K562 (cell line): ENCODE results near the gene ITPR1. TPM values are rescaled to one million over a fixed set of nuclear protein-coding genes. Genes with fewer than 3 reads are reported as not detected.

ENCODE experiments used
- HDAC3 ChIP-seq: fragments of 450-650 bp; IDR thresholded peaks from 2 replicates; pipeline ENCODE4 v1.6.1; 2018; ENCODE audit warnings: borderline replicate concordance, mild to moderate bottlenecking, moderate library complexity; ENCODE audit not compliant: partially characterized antibody
- HSF4 ChIP-seq: fragments of 250-450 bp; sonication (Bioruptor Pico); IDR thresholded peaks from 2 replicates; pipeline ENCODE4 v2.1.2; 2022; ENCODE audit warnings: mild to moderate bottlenecking, moderate library complexity, borderline replicate concordance
- TCF7 ChIP-seq: sonication (generic); IDR thresholded peaks from 2 replicates; pipeline ENCODE4 v1.6.1; 2016; ENCODE audit warnings: antibody characterized with exemption, borderline replicate concordance
- XRCC5 ChIP-seq: fragments of 200-400 bp; formaldehyde crosslinking; IDR thresholded peaks from 2 replicates; pipeline ENCODE4 v1.6.1; 2017; ENCODE audit warnings: low read depth, mild to moderate bottlenecking, low read length
- ZSCAN32 ChIP-seq: fragments of 450-650 bp; formaldehyde crosslinking; IDR thresholded peaks from 2 replicates; pipeline ENCODE4 v1.4.0; 2020; ENCODE audit warnings: mild to moderate bottlenecking, moderate library complexity
- polyA plus RNA-seq, 8 experiments: library from polyadenylated mRNA; depleted of rRNA in 4 of 8; stranded (reverse) in 5 of 8; unstranded in 3 of 8; fragments of >200 nt; fragmentation: Nextera tagmentation in 2 of 8; fragmentation: Illumina TruSeq in 1 of 8; extraction: Ambion mirVana in 2 of 8; extraction: Trizol in 1 of 8; gene quantifications; 2 replicates each; pipeline versions ENCODE4 v1.2.1 to v1.2.3, GENCODE V29; 2011 to 2014; ENCODE audit warnings: inconsistent platforms in 1 of 8, missing spikeins in 1 of 8
- total RNA-seq, 7 experiments: library from RNA; depleted of rRNA in 6 of 7; stranded (reverse); fragments of >200 nt in 6 of 7; fragmentation: Illumina TruSeq in 2 of 7; extraction: Trizol in 2 of 7; gene quantifications; 2 replicates each; pipeline versions ENCODE4 v1.2.1 to v1.2.3, GENCODE V29; 2011 to 2021; ENCODE audit warnings: low replicate concordance in 1 of 7
- TF ChIP-seq, protein P1 (sequence below): fragments of 250-450 bp; sonication (Bioruptor Pico); IDR thresholded peaks from 2 replicates; pipeline ENCODE4 v1.8.0; 2022; ENCODE audit warnings: inconsistent platforms
- TF ChIP-seq, protein P2 (sequence below): fragments of 250-450 bp; sonication (Bioruptor Pico); IDR thresholded peaks from 2 replicates; pipeline ENCODE4 v1.6.1; 2021; ENCODE audit warnings: mild to moderate bottlenecking
- TF ChIP-seq, protein P3 (sequence below), 2 experiments: fragments of 450-650 bp in 1 of 2; IDR thresholded peaks; 2 replicates each; pipeline ENCODE4 v1.6.1; 2011 to 2017; ENCODE audit warnings: low read depth in 2 of 2, antibody characterized with exemption in 1 of 2, borderline replicate concordance in 1 of 2, low read length in 1 of 2, mild to moderate bottlenecking in 1 of 2, mixed read lengths in 1 of 2; ENCODE audit not compliant: control insufficient read depth in 1 of 2

ITPR1 gene
- total and polyA plus RNA-seq, 9 of the 15 experiments (the other 6 are each of a cell fraction or from before 2014, with no cell fraction given) = 22.4 to 40.0 (median 27.4) TPM

DNA sequence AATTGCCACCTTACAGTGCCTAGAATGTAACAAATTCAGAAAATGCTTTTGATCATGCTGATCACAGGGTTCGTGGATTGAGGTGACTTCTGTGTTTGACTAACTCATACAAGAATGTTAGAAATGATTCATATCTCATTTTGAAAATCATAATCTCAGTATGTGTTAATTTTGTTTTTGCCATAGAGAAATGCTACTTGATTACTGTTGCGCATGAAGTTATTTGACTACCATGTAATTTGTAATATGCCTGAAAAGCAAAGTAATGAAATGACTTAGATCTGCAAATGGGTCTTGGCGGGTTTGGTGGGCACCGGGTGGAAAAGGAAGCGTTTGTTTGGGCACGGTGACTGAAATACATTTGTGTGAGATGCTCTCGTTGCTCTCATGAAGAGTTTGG is 312.5 kb downstream of the ITPR1 start (continued):
- TF ChIP-seq, protein P1, sequence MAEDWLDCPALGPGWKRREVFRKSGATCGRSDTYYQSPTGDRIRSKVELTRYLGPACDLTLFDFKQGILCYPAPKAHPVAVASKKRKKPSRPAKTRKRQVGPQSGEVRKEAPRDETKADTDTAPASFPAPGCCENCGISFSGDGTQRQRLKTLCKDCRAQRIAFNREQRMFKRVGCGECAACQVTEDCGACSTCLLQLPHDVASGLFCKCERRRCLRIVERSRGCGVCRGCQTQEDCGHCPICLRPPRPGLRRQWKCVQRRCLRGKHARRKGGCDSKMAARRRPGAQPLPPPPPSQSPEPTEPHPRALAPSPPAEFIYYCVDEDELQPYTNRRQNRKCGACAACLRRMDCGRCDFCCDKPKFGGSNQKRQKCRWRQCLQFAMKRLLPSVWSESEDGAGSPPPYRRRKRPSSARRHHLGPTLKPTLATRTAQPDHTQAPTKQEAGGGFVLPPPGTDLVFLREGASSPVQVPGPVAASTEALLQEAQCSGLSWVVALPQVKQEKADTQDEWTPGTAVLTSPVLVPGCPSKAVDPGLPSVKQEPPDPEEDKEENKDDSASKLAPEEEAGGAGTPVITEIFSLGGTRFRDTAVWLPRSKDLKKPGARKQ (CRISPR knock-in tag) = no peak
- TF ChIP-seq TCF7 = no peak
- no peak for TF ChIP-seq HSF4
- no peak for TF ChIP-seq XRCC5
- TF ChIP-seq, protein P2, sequence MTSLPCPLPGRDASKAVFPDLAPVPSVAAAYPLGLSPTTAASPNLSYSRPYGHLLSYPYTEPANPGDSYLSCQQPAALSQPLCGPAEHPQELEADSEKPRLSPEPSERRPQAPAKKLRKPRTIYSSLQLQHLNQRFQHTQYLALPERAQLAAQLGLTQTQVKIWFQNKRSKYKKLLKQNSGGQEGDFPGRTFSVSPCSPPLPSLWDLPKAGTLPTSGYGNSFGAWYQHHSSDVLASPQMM (CRISPR knock-in tag) = no peak
- TF ChIP-seq ZSCAN32 = no peak
- no peak for TF ChIP-seq HDAC3
- TF ChIP-seq, protein P3, sequence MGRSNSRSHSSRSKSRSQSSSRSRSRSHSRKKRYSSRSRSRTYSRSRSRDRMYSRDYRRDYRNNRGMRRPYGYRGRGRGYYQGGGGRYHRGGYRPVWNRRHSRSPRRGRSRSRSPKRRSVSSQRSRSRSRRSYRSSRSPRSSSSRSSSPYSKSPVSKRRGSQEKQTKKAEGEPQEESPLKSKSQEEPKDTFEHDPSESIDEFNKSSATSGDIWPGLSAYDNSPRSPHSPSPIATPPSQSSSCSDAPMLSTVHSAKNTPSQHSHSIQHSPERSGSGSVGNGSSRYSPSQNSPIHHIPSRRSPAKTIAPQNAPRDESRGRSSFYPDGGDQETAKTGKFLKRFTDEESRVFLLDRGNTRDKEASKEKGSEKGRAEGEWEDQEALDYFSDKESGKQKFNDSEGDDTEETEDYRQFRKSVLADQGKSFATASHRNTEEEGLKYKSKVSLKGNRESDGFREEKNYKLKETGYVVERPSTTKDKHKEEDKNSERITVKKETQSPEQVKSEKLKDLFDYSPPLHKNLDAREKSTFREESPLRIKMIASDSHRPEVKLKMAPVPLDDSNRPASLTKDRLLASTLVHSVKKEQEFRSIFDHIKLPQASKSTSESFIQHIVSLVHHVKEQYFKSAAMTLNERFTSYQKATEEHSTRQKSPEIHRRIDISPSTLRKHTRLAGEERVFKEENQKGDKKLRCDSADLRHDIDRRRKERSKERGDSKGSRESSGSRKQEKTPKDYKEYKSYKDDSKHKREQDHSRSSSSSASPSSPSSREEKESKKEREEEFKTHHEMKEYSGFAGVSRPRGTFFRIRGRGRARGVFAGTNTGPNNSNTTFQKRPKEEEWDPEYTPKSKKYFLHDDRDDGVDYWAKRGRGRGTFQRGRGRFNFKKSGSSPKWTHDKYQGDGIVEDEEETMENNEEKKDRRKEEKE (IDR thresholded peaks at IDR 0.05; ENCODE audit: borderline replicate concordance in 1 of 2, control insufficient read depth in 1 of 2, low read depth in 2 of 2, low read length in 1 of 2) = no peak
